Thyroid gland (tissue), 4 donors: ENCODE measurements around the gene ANAPC5. TPM values are rescaled to one million over a fixed set of nuclear protein-coding genes. Genes with fewer than 3 reads are reported as not detected.

Experiments used
- DNase-seq, 2 donors: peaks; one replicate each; pipeline ENCODE4 v3.0.0-alpha.2; 2019
- H3K27ac ChIP-seq, 3 donors: fragments of 200-600 bp; sonication (generic); 1 replicate in 2 of 3; 2 replicates in 1 of 3; pipeline ENCODE4 v1.5.1; 2016 to 2019; ENCODE audit warnings: mild to moderate bottlenecking in 1 of 3, moderate library complexity in 1 of 3
- H3K27me3 ChIP-seq: fragments of 200-600 bp; sonication (generic); one replicate; pipeline ENCODE4 v1.5.1; 2019
- H3K36me3 ChIP-seq, 2 donors: fragments of 200-600 bp; sonication (generic); one replicate each; pipeline ENCODE4 v1.5.1; 2016 to 2019
- H3K4me1 ChIP-seq, 2 donors: fragments of 200-600 bp; sonication (generic); one replicate each; pipeline ENCODE4 v1.5.1; 2017 to 2019
- H3K4me3 ChIP-seq, 3 donors: fragments of 200-600 bp; sonication (generic); replicated peaks in 1 of 3; 1 replicate in 2 of 3; 2 replicates in 1 of 3; pipeline ENCODE4 v1.5.1; 2016; ENCODE audit warnings: mild to moderate bottlenecking in 1 of 3
- H3K9me3 ChIP-seq: fragments of 200-600 bp; sonication (generic); one replicate; pipeline ENCODE4 v1.5.1; 2017
- CTCF ChIP-seq, 6 experiments: fragments of 200-600 bp in 3 of 6; fragments of 450-650 bp in 3 of 6; sonication (generic) in 3 of 6; IDR thresholded peaks; one replicate each; pipeline ENCODE4 v1.5.1; 2016 to 2019; ENCODE audit warnings: antibody characterized with exemption in 6 of 6, mild to moderate bottlenecking in 2 of 6, inconsistent platforms in 1 of 6, moderate library complexity in 1 of 6
- POLR2A ChIP-seq, 2 donors: fragments of 450-650 bp; IDR thresholded peaks; one replicate each; pipeline ENCODE4 v1.6.1; 2017; ENCODE audit warnings: antibody characterized with exemption in 2 of 2, mild to moderate bottlenecking in 2 of 2, moderate library complexity in 1 of 2
- WGBS, 2 donors: methylation state at CpG; one replicate each; pipeline ENCODE4 v1.1.5; 2017; 5-methylcytosine and 5-hydroxymethylcytosine counted together
- intact Hi-C: fragments of 100-400 bp; cut with DNase I; formaldehyde crosslinking; loops from one replicate; pipeline ENCODE4 v1.15.1; 2023
- total RNA-seq, 4 donors: library from RNA; depleted of rRNA; stranded (reverse); fragments of >200 nt; gene quantifications; one replicate each; pipeline ENCODE4 v1.2.3, GENCODE V29; 2016

ANAPC5 gene
- total RNA-seq, 4 donors from 2014 or later: 114 to 161 (median 135) TPM

DNA sequence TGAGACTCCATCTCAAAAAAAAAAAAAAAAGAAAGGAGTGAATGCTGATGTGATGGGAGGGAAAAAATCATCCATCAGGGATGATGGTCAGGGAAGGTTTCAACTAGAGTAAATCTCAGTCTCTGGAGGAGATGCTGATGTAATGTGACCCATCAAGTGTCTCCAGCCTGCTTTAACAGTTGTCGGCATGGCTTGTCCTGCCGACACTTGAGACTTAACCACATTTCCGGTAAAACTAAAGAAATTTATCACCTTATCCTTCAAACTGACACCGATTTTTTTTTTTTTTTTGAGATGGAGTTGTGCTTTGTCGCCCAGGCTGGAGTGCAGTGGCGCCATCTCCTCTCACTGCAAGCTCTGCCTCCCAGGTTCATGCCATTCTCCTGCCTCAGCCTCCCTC, 21.5 kb upstream of the ANAPC5 start:
- Histone ChIP-seq H3K4me1 (no peaks in the 10 kb centered on the region), H3K4me3 (no peak overlapping the region), H3K27me3 (no peaks in the 10 kb centered on the region), H3K27ac (no peak overlapping the region), H3K9me3 (no peaks in the 10 kb centered on the region), H3K36me3 (no peaks in the 10 kb centered on the region)
- TF ChIP-seq POLR2A (IDR thresholded peaks at IDR 0.05): no peak
- TF ChIP-seq CTCF (IDR thresholded peaks at IDR 0.05): no peak
- intact Hi-C loops: no loop called here
- WGBS, 2 donors: 85 to 95% methylated on average over 6 of the region's 6 CpGs
- DNase-seq: no peak

GRCh38 chr12:121371404-121371803, 19.2 kb upstream of the ANAPC5 start:
- Histone ChIP-seq H3K4me3 (no peak overlapping the region), H3K4me1 (no peaks in the 10 kb centered on the region), H3K27ac (no peak overlapping the region), H3K36me3 (no peaks in the 10 kb centered on the region), H3K9me3 (no peaks in the 10 kb centered on the region), H3K27me3 (no peaks in the 10 kb centered on the region)
- TF ChIP-seq POLR2A (IDR thresholded peaks at IDR 0.05): no peak
- no peak for TF ChIP-seq CTCF (IDR thresholded peaks at IDR 0.05)
- no peak for DNase-seq
- WGBS, 2 donors: 80 to 85% methylated on average over 6 of the region's 6 CpGs
- intact Hi-C loops: no loop called here

GRCh38 chr12:121366063-121366459, 13.8 kb upstream of the ANAPC5 start:
- Histone ChIP-seq H3K27me3 (no peaks in the 10 kb centered on the region), H3K4me1 (no peaks in the 10 kb centered on the region), H3K9me3 (no peaks in the 10 kb centered on the region), H3K4me3 (no peak overlapping the region), H3K36me3 (no peaks in the 10 kb centered on the region), H3K27ac (no peak overlapping the region)
- intact Hi-C loops: no loop called here
- DNase-seq: no peak
- 19 to 21% methylated on average over 4 of the region's 4 CpGs for WGBS, 2 donors
- no peak for TF ChIP-seq CTCF (IDR thresholded peaks at IDR 0.05)
- TF ChIP-seq POLR2A (IDR thresholded peaks at IDR 0.05): no peak

GRCh38 chr12:121365416-121366062, 13.3 kb upstream of the ANAPC5 start:
- H3K4me3 ChIP-seq: no peak overlapping the region
- H3K27me3 ChIP-seq: no peaks in the 10 kb centered on the region
- no peaks in the 10 kb centered on the region for H3K36me3 ChIP-seq
- no peak for DNase-seq
- H3K9me3 ChIP-seq: no peaks in the 10 kb centered on the region
- no peak for TF ChIP-seq CTCF (IDR thresholded peaks at IDR 0.05)
- 64 to 65% methylated on average over 5 of the region's 5 CpGs for WGBS, 2 donors
- H3K4me1 ChIP-seq: no peaks in the 10 kb centered on the region
- H3K27ac ChIP-seq: no peak overlapping the region
- intact Hi-C loops: no loop called here

- no peak for DNase-seq
- H3K9me3 ChIP-seq: no peaks in the 10 kb centered on the region
- no peak overlapping the region for H3K4me3 ChIP-seq
- no peaks in the 10 kb centered on the region for H3K27me3 ChIP-seq
- no peaks in the 10 kb centered on the region for H3K36me3 ChIP-seq
- intact Hi-C loops: no loop called here
- H3K27ac ChIP-seq: no peak overlapping the region
- WGBS, 2 donors: 70 to 71% methylated on average over 5 of the region's 5 CpGs
- TF ChIP-seq CTCF (IDR thresholded peaks at IDR 0.05): no peak
- no peaks in the 10 kb centered on the region for H3K4me1 ChIP-seq
Measured at GRCh38 chr12:121364683-121365121, 12.5 kb upstream of the ANAPC5 start.
